ENCODE measurements around the gene SMPD3.
A peak's percentile ranks its signal among the peaks of the same experiment; 100 is the strongest.

The SMPD3 gene

DNA sequence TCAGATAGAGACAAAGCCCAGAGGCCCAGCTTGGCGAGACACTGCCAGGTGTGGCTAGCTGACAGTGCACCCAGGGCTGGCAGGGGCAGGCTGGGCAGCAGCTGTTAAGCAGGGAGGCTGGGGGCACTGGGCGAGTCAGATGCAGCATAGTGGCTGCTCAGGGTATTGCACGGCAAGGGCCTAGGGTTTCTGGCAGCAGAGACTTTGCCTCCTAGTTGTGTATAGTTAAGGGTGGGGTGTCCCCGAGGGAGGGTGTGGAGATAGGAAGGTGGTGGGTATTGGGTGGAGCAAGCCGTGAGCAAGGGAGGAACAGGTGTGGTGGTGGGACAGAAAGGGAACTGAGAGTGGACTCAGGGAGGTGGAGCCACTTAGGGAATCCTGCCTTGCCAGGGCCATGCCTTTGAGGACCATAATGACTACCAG, 66.0 kb downstream of the SMPD3 start:
- no peak for DNase-seq (ENCODE audit: low read depth)

GRCh38 chr16:68381363-68381724, 67.0 kb downstream of the SMPD3 start:
- no peak for DNase-seq (ENCODE audit: low read depth)

DNA sequence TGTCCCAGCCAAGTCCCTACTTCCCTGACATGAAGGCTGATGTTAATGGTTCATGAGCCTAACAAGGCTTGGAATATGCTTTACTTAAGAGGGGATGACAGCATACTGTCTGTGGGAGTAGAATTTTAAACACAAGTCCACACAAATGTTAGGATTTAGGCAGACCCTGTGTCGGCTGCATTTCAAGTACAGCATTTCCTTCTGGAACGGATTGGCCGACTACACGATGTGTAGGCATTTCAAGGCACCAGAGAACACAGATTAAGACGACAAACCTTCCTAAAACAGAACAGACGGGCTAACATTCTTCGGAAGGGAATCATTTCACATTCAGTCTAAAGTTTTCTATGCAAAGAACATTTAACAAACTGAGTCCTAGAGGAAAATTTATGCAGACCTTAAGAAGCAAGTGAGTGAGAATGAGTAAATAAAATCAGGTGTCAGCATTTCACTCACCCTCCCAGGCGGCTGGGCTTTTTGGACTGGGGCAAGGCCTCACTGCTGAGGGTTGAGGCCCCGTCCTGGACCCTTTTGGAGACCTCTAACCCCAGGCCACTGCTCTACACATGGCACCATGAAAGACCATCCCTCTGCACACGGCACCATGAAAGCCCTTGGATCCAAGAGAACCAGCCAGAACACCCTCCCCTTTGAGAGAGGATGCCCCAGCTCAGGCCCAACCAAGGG, 67.5 kb downstream of the SMPD3 start:
- no peak for DNase-seq (ENCODE audit: low read depth)

DNA sequence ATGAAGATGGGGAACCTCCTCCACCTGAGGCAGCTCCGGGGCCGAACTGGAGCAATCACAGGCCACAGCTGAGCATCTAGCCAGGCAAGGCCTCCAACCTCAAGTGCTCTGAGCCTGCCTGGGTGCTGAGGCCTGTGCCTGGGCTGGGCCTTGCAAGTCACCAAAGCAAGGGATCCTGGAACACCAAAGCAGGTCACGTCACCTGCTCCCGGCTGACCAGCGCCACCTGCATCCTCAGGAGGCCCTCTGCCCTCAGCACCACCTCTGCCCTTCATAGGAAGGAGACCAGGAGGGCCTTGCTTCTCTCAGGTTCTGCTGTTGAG, 68.0 kb downstream of the SMPD3 start:
- no peak for DNase-seq (ENCODE audit: low read depth)

DNA sequence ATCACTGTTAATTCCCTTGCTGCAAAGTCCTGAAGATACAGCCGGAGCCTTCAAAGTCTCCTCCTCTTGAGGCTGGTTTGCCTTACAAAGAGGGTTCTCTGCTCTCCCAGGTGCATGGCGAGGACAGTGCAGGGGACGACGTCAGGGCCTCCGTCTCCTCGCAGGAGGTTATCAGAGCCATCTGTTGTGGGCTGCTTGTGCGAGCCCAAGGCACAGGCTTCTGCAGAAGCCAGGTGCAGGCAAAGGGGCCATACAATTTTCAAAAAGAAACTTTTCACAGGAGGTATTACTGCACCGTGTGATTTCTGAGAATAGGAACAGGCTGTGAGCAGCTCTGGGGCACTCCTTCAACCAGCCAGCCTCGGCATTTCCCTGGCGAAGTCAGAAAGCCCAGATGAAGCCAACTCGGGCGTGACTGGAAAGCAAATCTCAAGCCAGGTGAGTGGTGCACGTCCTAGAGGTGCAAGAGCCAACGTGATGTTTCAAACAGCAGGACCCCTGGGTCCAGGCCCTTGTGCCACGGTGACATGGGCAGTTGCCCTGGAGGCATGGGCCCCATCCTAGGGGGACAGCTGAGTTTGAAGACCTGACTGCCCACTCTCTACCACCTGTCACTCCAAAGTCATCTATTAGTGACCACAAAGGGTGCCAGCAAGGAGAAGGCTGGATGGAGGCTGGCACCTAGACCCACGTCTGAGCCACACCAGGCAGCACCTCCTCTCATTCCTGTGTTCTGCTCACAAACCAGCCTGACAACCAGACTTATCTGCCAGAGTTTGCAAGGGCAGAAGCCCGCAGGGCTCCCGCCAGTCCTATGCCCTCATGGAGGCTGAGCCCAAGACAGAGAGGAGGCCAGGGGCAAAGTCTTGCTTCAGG, 68.6 kb downstream of the SMPD3 start:
- DNase-seq (ENCODE audit: low read depth) = no peak

DNA sequence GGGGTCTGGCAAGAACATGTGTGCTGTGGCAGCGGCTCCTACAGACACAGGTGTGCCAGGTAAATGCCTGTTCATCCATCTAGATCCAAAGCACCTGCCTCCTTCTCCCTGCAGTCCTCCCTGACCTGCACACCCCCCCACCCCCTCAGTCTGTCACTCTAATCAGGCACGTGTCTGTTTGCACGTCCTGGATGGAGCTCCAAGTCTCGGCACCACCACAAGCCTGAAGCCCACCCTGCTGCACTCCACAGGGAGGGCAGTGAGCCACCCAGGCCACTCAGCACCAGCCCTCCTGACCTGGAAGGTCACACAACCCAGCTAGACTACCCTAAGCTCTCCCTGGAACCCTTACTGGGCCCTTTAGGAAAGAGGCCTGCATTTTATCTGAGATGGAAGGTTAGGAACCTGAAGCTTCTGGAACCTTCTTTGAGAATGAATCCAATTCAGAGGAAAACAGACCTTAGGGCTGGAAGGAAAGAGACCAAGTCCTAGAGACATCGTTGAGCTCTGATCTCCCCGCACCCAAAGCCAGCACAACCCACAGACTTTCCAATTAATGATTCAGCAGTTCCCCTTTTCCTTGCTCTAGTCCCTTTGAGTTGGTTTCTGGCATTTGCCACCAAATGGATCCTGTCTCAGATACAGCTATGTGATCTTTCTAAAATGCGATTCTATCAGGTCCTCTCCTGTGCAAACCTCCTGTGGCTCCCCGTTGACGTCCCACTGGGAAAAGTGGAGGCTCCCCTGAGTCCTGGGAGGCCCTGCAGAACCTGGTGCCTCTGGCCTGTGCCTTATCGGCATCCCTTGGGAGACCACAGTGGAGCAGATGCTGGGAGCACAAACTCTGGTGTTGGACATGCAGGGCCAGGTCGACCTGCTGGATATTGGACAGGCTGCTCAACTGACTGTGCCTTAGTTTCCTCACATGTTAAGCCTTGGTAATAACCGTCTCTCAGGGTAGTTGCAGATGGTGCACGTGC, 69.6 kb downstream of the SMPD3 start:
- no peak for DNase-seq (ENCODE audit: low read depth)

DNA sequence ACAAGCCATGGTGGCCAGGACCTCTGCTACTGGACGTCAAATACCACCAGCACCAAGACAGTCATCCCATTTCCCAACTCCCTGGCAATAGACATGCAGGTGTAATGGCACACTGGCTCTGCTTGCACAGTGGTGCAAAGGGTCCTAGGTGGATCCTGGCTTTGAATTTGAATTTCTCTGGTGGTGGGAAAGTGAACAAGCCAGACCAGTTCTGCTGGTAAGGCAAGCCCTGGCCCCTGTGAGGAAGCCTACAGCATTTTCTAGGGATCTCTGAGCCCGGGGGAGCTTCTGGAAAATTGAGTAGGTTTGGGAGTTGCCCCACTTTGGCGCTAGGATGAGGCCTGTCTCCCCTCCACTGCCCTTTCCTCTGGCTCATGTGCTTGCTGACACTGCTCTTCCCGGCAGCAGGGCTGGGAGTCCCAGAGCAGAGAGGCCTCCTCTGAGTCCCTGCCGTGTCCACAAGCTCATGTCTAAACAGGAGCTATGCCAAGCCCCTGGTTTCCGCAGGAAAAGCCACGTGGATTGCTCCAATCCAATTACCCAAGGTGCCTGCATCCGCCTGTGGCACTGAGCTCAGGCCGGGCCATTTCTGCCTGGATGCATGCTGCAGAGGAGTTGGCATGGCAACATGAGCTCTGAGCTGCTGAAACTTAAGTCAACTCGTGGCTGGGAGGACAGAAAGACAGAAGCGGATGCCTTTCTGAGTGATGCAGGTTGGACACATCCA, 70.5 kb downstream of the SMPD3 start:
- DNase-seq (ENCODE audit: low read depth) = no peak

DNA sequence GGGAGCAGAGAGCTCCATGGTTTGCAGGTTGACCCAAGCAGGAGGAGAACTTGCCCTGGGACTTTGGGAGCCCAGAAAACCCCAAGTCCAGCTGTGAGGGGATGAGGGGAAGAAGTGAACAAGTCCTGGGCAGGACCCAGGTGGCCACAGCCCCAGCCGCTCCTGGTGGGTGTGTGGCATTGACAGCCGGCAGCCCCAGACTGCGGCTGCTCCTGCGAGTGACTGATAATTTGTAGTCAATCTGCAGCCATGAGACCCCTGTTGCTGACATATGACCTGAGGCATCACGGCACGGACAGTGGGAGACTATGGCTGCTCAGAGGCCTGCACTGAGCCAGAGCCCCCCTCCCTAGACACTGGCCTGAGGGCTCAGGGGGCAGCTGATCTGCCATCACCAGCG, 71.1 kb downstream of the SMPD3 start:
- DNase-seq (ENCODE audit: low read depth) = no peak

DNA sequence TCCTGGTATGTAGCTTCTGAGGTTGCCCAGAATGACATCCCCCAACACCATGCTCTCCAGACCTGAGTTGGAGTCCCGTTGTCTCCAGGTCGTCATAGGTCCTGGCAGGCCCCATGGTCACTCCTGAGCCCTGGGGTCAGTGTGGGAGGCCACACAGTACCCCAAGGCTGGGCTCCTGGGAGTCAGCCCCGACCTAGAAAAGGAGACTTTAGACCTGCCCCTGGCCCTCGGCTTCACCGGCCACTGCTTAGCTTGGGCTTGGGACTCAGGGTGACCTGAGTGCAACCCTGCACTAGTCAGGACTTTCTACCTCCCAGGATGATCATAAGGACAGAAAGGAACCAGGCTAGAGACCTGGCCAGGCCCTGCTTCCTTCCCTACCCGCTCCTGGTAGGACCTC, 71.7 kb downstream of the SMPD3 start:
- DNase-seq (ENCODE audit: low read depth) = no peak

- no peak for DNase-seq (ENCODE audit: low read depth)
Measured at GRCh38 chr16:68375801-68376536, 72.3 kb downstream of the SMPD3 start.

- no peak for DNase-seq (ENCODE audit: low read depth)
Measured at GRCh38 chr16:68374961-68375660, 73.2 kb downstream of the SMPD3 start.

- no peak for DNase-seq (ENCODE audit: low read depth)
Measured at GRCh38 chr16:68374246-68374805, 74.0 kb downstream of the SMPD3 start.

DNA sequence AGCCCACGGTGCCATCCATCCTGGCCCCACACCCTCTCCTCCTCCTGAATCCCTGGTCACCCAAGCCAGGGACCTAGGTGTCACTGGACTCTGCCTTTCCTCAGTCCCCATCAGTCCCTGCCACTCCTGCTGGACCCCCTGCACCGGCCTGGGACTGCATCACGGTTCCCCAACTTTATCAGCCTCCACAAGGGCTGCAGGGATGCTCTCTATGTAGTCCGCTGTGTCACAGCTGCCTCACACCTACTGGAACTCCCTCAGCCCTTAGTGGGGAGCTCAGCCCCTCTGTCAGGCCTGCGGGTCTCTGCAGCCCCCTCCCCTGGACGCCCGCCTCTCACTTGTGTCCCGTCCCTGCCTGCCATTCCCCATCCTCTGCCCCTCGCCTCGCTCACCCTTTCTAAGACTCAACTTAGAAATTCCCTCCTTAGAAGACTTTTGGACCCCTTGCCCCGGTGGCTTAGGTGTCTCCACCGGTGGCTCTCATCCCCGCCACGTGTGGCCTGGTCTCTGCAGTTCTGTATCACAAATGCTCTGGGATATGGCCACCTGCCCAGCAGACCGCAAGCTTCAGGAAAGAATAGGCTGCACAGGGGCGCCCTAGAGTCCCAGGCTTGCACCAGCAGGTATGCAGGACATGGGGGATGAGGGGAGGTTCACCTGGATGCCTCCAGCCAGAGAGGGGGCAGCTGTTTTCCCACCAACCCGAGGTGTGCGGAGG, 74.6 kb downstream of the SMPD3 start:
- no peak for DNase-seq (ENCODE audit: low read depth)

GRCh38 chr16:68372806-68373205, 75.5 kb downstream of the SMPD3 start:
- no peak for DNase-seq (ENCODE audit: low read depth)

DNA sequence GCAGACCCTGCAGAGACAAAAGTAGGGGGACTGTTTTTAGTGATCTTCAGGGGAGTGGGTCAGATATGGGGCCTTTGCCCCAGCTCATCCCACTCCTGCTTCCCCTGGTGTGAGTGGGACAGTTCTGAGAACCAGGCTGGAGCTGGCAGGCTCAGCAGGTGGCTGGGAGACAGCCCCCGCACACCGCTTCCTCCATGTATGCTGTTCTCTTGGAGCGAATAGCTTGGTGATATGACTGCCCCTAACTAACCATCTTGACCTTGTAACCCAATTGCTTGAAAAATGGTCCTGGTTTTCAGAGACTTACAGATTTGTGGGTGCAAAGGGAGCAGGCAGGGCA, 76.0 kb downstream of the SMPD3 start:
- no peak for DNase-seq (ENCODE audit: low read depth)

- DNase-seq (ENCODE audit: low read depth) = no peak
Measured at GRCh38 chr16:68371706-68372380, 76.5 kb downstream of the SMPD3 start.

GRCh38 chr16:68371276-68371651, 77.0 kb downstream of the SMPD3 start:
- DNase-seq (ENCODE audit: low read depth) = no peak

- DNase-seq (ENCODE audit: low read depth) = peak; percentile 19
Measured at GRCh38 chr16:68370581-68371275, 77.6 kb downstream of the SMPD3 start.

Measured in stimulated activated CD8-positive, alpha-beta memory T cell treated with anti-CD3 and anti-CD28 coated beads, Interleukin-12 subunit alpha, Interleukin-12 subunit beta, amount 100 ng/mL, for 4 hours (primary cell).